T-helper 17 cell (primary cell): Measurements from ENCODE around the gene DPF1. TPM values are rescaled to one million over a fixed set of nuclear protein-coding genes. Genes with fewer than 3 reads are reported as not detected.
A peak's percentile ranks its signal among the peaks of the same experiment; 100 is the strongest.

Experiments used
- ATAC-seq: fragments of 150-1000 bp; cut with Tn5 transposase; 2 replicates; pipeline ENCODE4 v1.10.0; 2021; ENCODE audit warnings: mild to moderate bottlenecking, moderate library complexity
- DNase-seq, 3 donors: peaks; one replicate each; pipeline versions ENCODE4 v3.0.0 to v3.0.0-alpha.2; 2020 to 2021
- H3K9me3 ChIP-seq: one replicate; pipeline ENCODE4 v1.7.0; 2013; ENCODE audit warnings: low read length, mild to moderate bottlenecking; ENCODE audit not compliant: control insufficient read depth, poor library complexity, severe bottlenecking
- H3K27ac Mint-ChIP-seq: one replicate; pipeline ENCODE4 v1.8.0; 2022; ENCODE audit warnings: mild to moderate bottlenecking, moderate library complexity, mixed read lengths
- H3K27me3 Mint-ChIP-seq: one replicate; pipeline ENCODE4 v1.8.0; 2022; ENCODE audit warnings: mixed read lengths
- H3K36me3 Mint-ChIP-seq: one replicate; pipeline ENCODE4 v1.8.0; 2022; ENCODE audit warnings: low read depth, mixed read lengths
- H3K4me1 Mint-ChIP-seq: one replicate; pipeline ENCODE4 v1.8.0; 2022; ENCODE audit warnings: mild to moderate bottlenecking, mixed read lengths
- H3K4me3 Mint-ChIP-seq: one replicate; pipeline ENCODE4 v1.8.0; 2022; ENCODE audit warnings: mild to moderate bottlenecking, moderate library complexity, mixed read lengths
- total RNA-seq, 4 donors: library from RNA in 2 of 4; stranded (reverse) in 2 of 4; gene quantifications; one replicate each; pipeline ENCODE4 v1.2.3 and lab custom pipeline; 2022 to 2026

DPF1 gene
- total RNA-seq, 2 donors from 2014 or later = not detected

GRCh38 chr19:38172001-38172400 lies 52.0 kb downstream of the DPF1 start:
- Mint-ChIP-seq H3K27ac (no peak overlapping the region), H3K4me3 (no peak overlapping the region), H3K4me1 (peaks cover 7% of the 10 kb centered on the region), H3K27me3 (no peaks in the 10 kb centered on the region), H3K36me3 (peaks cover 2% of the 10 kb centered on the region)
- ATAC-seq = no peak
- no peak for DNase-seq
- H3K9me3 ChIP-seq = no peaks in the 10 kb centered on the region

GRCh38 chr19:38170334-38170733 lies 53.7 kb downstream of the DPF1 start:
- Mint-ChIP-seq H3K27ac (no peak overlapping the region), H3K27me3 (no peaks in the 10 kb centered on the region), H3K36me3 (peaks cover 6% of the 10 kb centered on the region), H3K4me3 (no peak overlapping the region), H3K4me1 (peaks cover 7% of the 10 kb centered on the region)
- ATAC-seq (no peak), DNase-seq (no peak)
- no peaks in the 10 kb centered on the region for H3K9me3 ChIP-seq

- Mint-ChIP-seq H3K4me1 (peaks cover 5% of the 10 kb centered on the region), H3K36me3 (peaks cover 12% of the 10 kb centered on the region), H3K27ac (no peak overlapping the region), H3K27me3 (no peaks in the 10 kb centered on the region), H3K4me3 (no peak overlapping the region)
- no peak for ATAC-seq
- no peaks in the 10 kb centered on the region for H3K9me3 ChIP-seq
- DNase-seq = no peak
These were observed 55.4 kb downstream of the DPF1 start for GRCh38 chr19:38168637-38169036.

- H3K4me3 Mint-ChIP-seq = no peak overlapping the region
- H3K9me3 ChIP-seq = no peaks in the 10 kb centered on the region
- ATAC-seq (no peak), DNase-seq (no peak)
- H3K4me1 Mint-ChIP-seq = no peaks in the 10 kb centered on the region
- H3K36me3 Mint-ChIP-seq = peaks cover 15% of the 10 kb centered on the region
- H3K27ac Mint-ChIP-seq = no peak overlapping the region
- H3K27me3 Mint-ChIP-seq = no peaks in the 10 kb centered on the region
These were observed 58.7 kb downstream of the DPF1 start for GRCh38 chr19:38165335-38165734.

GRCh38 chr19:38164526-38164925 lies 59.5 kb downstream of the DPF1 start:
- no peak for ATAC-seq

GRCh38 chr19:38163419-38164290 lies 60.4 kb downstream of the DPF1 start:
- H3K9me3 ChIP-seq = no peaks in the 10 kb centered on the region
- peak overlapping the region; percentile 55 for H3K4me3 Mint-ChIP-seq
- peaks cover 15% of the 10 kb centered on the region for H3K36me3 Mint-ChIP-seq
- DNase-seq (no peak), ATAC-seq (no peak)
- H3K4me1 Mint-ChIP-seq = no peaks in the 10 kb centered on the region
- H3K27me3 Mint-ChIP-seq = no peaks in the 10 kb centered on the region
- no peak overlapping the region for H3K27ac Mint-ChIP-seq

More at GRCh38 chr19:38164526-38164925, 59.5 kb downstream of the DPF1 start:
- H3K27me3 Mint-ChIP-seq = no peaks in the 10 kb centered on the region
- H3K36me3 Mint-ChIP-seq = peaks cover 15% of the 10 kb centered on the region
- H3K4me1 Mint-ChIP-seq = no peaks in the 10 kb centered on the region
- no peak overlapping the region for H3K4me3 Mint-ChIP-seq
- DNase-seq = no peak
- no peaks in the 10 kb centered on the region for H3K9me3 ChIP-seq
- H3K27ac Mint-ChIP-seq = no peak overlapping the region

GRCh38 chr19:38162632-38163031 lies 61.4 kb downstream of the DPF1 start:
- no peaks in the 10 kb centered on the region for H3K27me3 Mint-ChIP-seq
- no peaks in the 10 kb centered on the region for H3K4me1 Mint-ChIP-seq
- peaks cover 15% of the 10 kb centered on the region for H3K36me3 Mint-ChIP-seq
- no peaks in the 10 kb centered on the region for H3K9me3 ChIP-seq
- ATAC-seq (no peak), DNase-seq (no peak)
- no peak overlapping the region for H3K4me3 Mint-ChIP-seq
- no peak overlapping the region for H3K27ac Mint-ChIP-seq

GRCh38 chr19:38162094-38162493 lies 61.9 kb downstream of the DPF1 start:
- DNase-seq (no peak), ATAC-seq (no peak)
- Mint-ChIP-seq H3K27me3 (no peaks in the 10 kb centered on the region), H3K27ac (no peak overlapping the region), H3K4me1 (no peaks in the 10 kb centered on the region), H3K36me3 (peaks cover 15% of the 10 kb centered on the region), H3K4me3 (no peak overlapping the region)
- no peaks in the 10 kb centered on the region for H3K9me3 ChIP-seq

Other genes with a start within 250 kb of the DPF1 start
- 1 to 10 TPM in 1 of 2 donors, under 1 TPM in 1; 0.90 to 6.7 TPM for gene PPP1R14A, start 32.2 kb upstream of the DPF1 start, total RNA-seq
- 10 to 100 TPM; 32.2 to 49.1 TPM for gene SPINT2, start 40.4 kb upstream of the DPF1 start, total RNA-seq
- 10 to 100 TPM in 1 of 2 donors, under 1 TPM in 1; 0.94 to 11.8 TPM for gene C19orf33, start 80.0 kb upstream of the DPF1 start, total RNA-seq
- gene YIF1B, start 91.7 kb upstream of the DPF1 start, total RNA-seq = 10 to 100 TPM; 31.1 to 39.4 TPM
- 10 to 100 TPM in 1 of 2 donors, 1 to 10 TPM in 1; 6.5 to 10.8 TPM for gene KCNK6, start 95.6 kb upstream of the DPF1 start, total RNA-seq
- 10 to 100 TPM in 1 of 2 donors, 1 to 10 TPM in 1; 9.1 to 13.3 TPM for gene CATSPERG, start 111.6 kb upstream of the DPF1 start, total RNA-seq
- gene PSMD8, start 150.3 kb upstream of the DPF1 start, total RNA-seq = 10 to 100 TPM; 75.9 to 84.7 TPM
- not detected for gene GGN, start 163.8 kb upstream of the DPF1 start, total RNA-seq
- gene SPRED3, start 164.5 kb upstream of the DPF1 start, total RNA-seq = 1 to 10 TPM; 1.6 to 2.2 TPM
- 10 to 100 TPM; 29.2 to 31.9 TPM for gene FAM98C, start 178.9 kb upstream of the DPF1 start, total RNA-seq
- 1 to 10 TPM; 1.6 to 2.8 TPM for gene RASGRP4, start 202.0 kb upstream of the DPF1 start, total RNA-seq
- gene RYR1, start 209.5 kb upstream of the DPF1 start, total RNA-seq = 1 to 10 TPM; 1.3 to 3.1 TPM